ENCODE measurements around the gene RAB6B. TPM values are rescaled to one million over a fixed set of nuclear protein-coding genes. Genes with fewer than 3 reads are reported as not detected.

Gene RAB6B
- total and polyA plus RNA-seq, 7 experiments from 2014 or later, result 0.14 to 1.2 (median 0.22) TPM; not detected in 3

GRCh38 chr3:133880287-133880686 is 15.4 kb downstream of the RAB6B start:
- Mint-ChIP-seq H3K36me3 (peaks cover 0 to 2% (median 0%) of the 10 kb centered on the region in 5 donors), H3K4me1 (peaks cover 0 to 12% (median 0%) of the 10 kb centered on the region in 7 donors), H3K9me3 (peaks cover 2 to 26% (median 17%) of the 10 kb centered on the region in 11 donors), H3K4me3 (no peak overlapping the region), H3K27ac (no peak overlapping the region), H3K27me3 (peaks cover 12 to 31% (median 17%) of the 10 kb centered on the region in 5 donors)
- ChIA-PET POLR2A (no interaction called here), CTCF (no interaction called here)
- no peak for ATAC-seq
- Histone ChIP-seq H3K9me3 (ENCODE audit: control insufficient read depth in 2 of 3, low read length in 3 of 3) (peaks cover 0 to 8% (median 0%) of the 10 kb centered on the region in 3 experiments), H3K4me1 (ENCODE audit: control insufficient read depth in 2 of 2, insufficient read depth in 2 of 2, low read length in 2 of 2) (peaks cover 0 to 8% of the 10 kb centered on the region in 2 donors), H3K27me3 (ENCODE audit: control insufficient read depth in 2 of 2, insufficient read depth in 2 of 2, low read length in 2 of 2) (no peaks in the 10 kb centered on the region), H3K27ac (ENCODE audit: low read depth, low read length) (no peak overlapping the region), H3K36me3 (ENCODE audit: control insufficient read depth in 2 of 3, insufficient read depth in 3 of 3, low read length in 3 of 3) (no peaks in the 10 kb centered on the region), H3K4me3 (ENCODE audit: low read length) (no peak overlapping the region)
- DNase-seq, result peak in 1 of 9 donors; percentile 19
- intact Hi-C loops (cut with micrococcal nuclease), result no loop called here

DNA sequence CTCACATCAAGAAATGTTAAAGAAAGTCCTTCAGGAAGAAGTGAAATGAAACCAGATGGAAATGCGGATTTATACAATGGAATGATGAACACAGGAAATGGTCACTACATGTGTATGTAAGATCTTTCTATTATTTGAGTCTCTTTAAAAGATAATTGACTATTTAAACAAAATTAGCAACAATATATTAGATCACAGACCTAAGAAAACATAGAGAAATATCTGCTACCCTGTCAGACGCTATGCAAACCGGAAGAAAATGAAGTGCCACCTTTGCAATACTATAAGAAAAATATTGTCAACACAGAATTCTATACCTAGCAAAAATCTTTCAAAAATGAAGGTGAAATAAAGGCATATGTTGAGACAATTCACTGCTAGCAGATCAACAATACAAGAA is 17.2 kb downstream of the RAB6B start:
- CTCF ChIA-PET, result no interaction called here
- intact Hi-C loops (cut with micrococcal nuclease), result no loop called here
- Histone ChIP-seq H3K36me3 (ENCODE audit: control insufficient read depth in 2 of 3, insufficient read depth in 3 of 3, low read length in 3 of 3) (no peaks in the 10 kb centered on the region), H3K4me3 (ENCODE audit: low read length) (no peak overlapping the region), H3K27ac (ENCODE audit: low read depth, low read length) (no peak overlapping the region), H3K27me3 (ENCODE audit: control insufficient read depth in 2 of 2, insufficient read depth in 2 of 2, low read length in 2 of 2) (no peaks in the 10 kb centered on the region), H3K4me1 (ENCODE audit: control insufficient read depth in 2 of 2, insufficient read depth in 2 of 2, low read length in 2 of 2) (peaks cover 0 to 8% of the 10 kb centered on the region in 2 donors), H3K9me3 (ENCODE audit: control insufficient read depth in 2 of 3, low read length in 3 of 3) (peaks cover 0 to 8% (median 0%) of the 10 kb centered on the region in 3 experiments)
- DNase-seq (no peak), ATAC-seq (no peak)
- H3K27me3 Mint-ChIP-seq, result peaks cover 0 to 30% (median 8%) of the 10 kb centered on the region in 5 donors
- peaks cover 0 to 12% (median 0%) of the 10 kb centered on the region in 7 donors for H3K4me1 Mint-ChIP-seq
- POLR2A ChIA-PET, result no interaction called here
- no peak overlapping the region for H3K27ac Mint-ChIP-seq
- H3K9me3 Mint-ChIP-seq, result peaks cover 2 to 26% (median 17%) of the 10 kb centered on the region in 11 donors
- H3K36me3 Mint-ChIP-seq, result peaks cover 0 to 2% (median 0%) of the 10 kb centered on the region in 5 donors
- no peak overlapping the region for H3K4me3 Mint-ChIP-seq

DNA sequence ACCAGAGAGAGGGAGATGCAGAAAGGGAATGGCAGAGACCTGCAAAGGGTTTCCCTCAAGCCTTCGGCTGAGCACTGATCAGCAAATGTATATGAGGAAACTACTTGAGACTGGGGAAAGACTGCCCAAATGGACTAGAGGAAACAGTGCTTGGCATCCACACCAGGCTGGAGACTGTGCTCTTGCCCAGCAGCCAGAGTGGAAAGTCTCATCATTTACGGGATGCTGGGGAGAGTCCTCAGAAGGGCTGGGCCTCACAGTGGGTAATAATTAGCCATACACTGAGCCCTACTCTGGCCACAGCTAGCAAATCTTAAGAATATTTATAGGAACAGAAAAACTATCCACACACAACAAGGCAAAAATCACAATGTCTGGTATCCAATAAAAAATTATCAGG is 18.5 kb downstream of the RAB6B start:
- H3K4me1 ChIP-seq (ENCODE audit: control insufficient read depth in 2 of 2, insufficient read depth in 2 of 2, low read length in 2 of 2), result peaks cover 0 to 8% of the 10 kb centered on the region in 2 donors
- no peak for ATAC-seq
- no peak overlapping the region for H3K4me3 Mint-ChIP-seq
- no peaks in the 10 kb centered on the region for H3K36me3 ChIP-seq (ENCODE audit: control insufficient read depth in 2 of 3, insufficient read depth in 3 of 3, low read length in 3 of 3)
- intact Hi-C loops (cut with micrococcal nuclease), result no loop called here
- H3K27me3 Mint-ChIP-seq, result peaks cover 4 to 30% (median 5%) of the 10 kb centered on the region in 5 donors
- ChIA-PET POLR2A (no interaction called here), CTCF (no interaction called here)
- H3K36me3 Mint-ChIP-seq, result peaks cover 0 to 2% (median 0%) of the 10 kb centered on the region in 5 donors
- H3K9me3 Mint-ChIP-seq, result peaks cover 2 to 26% (median 17%) of the 10 kb centered on the region in 11 donors
- H3K4me1 Mint-ChIP-seq, result peaks cover 0 to 9% (median 0%) of the 10 kb centered on the region in 7 donors
- no peaks in the 10 kb centered on the region for H3K27me3 ChIP-seq (ENCODE audit: control insufficient read depth in 2 of 2, insufficient read depth in 2 of 2, low read length in 2 of 2)
- DNase-seq, result no peak
- H3K27ac ChIP-seq (ENCODE audit: low read depth, low read length), result no peak overlapping the region
- no peak overlapping the region for H3K27ac Mint-ChIP-seq
- peaks cover 0 to 8% (median 0%) of the 10 kb centered on the region in 3 experiments for H3K9me3 ChIP-seq (ENCODE audit: control insufficient read depth in 2 of 3, low read length in 3 of 3)
- no peak overlapping the region for H3K4me3 ChIP-seq (ENCODE audit: low read length)

GRCh38 chr3:133874761-133875438 is 20.8 kb downstream of the RAB6B start:
- no peak for DNase-seq
- H3K36me3 Mint-ChIP-seq, result no peaks in the 10 kb centered on the region
- CTCF ChIA-PET, result interaction anchor here (0.9 kb wide), 1 partner anchor 25 kb away, joined by 5 read pairs; no protein-coding TSS in a partner anchor
- no peak overlapping the region for H3K27ac Mint-ChIP-seq
- H3K27me3 Mint-ChIP-seq, result peaks cover 4 to 32% (median 5%) of the 10 kb centered on the region in 5 donors
- ATAC-seq, result no peak
- Histone ChIP-seq H3K36me3 (ENCODE audit: control insufficient read depth in 2 of 3, insufficient read depth in 3 of 3, low read length in 3 of 3) (no peaks in the 10 kb centered on the region), H3K9me3 (ENCODE audit: control insufficient read depth in 2 of 3, low read length in 3 of 3) (peaks cover 0 to 8% (median 0%) of the 10 kb centered on the region in 3 experiments), H3K27me3 (ENCODE audit: control insufficient read depth in 2 of 2, insufficient read depth in 2 of 2, low read length in 2 of 2) (no peaks in the 10 kb centered on the region), H3K4me1 (ENCODE audit: control insufficient read depth in 2 of 2, insufficient read depth in 2 of 2, low read length in 2 of 2) (no peaks in the 10 kb centered on the region), H3K27ac (ENCODE audit: low read depth, low read length) (no peak overlapping the region), H3K4me3 (ENCODE audit: low read length) (no peak overlapping the region)
- H3K9me3 Mint-ChIP-seq, result peaks cover 0 to 26% (median 17%) of the 10 kb centered on the region in 11 donors
- H3K4me1 Mint-ChIP-seq, result no peaks in the 10 kb centered on the region
- POLR2A ChIA-PET, result interaction anchor here (0.5 kb wide), 1 partner anchor 605 kb away, joined by 3 read pairs; no protein-coding TSS in a partner anchor
- intact Hi-C loops (cut with micrococcal nuclease), result loop anchor here in 1 of 2 donors (1.0 kb wide), 1 partner anchor 47 kb away; no protein-coding TSS in a partner anchor
- no peak overlapping the region for H3K4me3 Mint-ChIP-seq

DNA sequence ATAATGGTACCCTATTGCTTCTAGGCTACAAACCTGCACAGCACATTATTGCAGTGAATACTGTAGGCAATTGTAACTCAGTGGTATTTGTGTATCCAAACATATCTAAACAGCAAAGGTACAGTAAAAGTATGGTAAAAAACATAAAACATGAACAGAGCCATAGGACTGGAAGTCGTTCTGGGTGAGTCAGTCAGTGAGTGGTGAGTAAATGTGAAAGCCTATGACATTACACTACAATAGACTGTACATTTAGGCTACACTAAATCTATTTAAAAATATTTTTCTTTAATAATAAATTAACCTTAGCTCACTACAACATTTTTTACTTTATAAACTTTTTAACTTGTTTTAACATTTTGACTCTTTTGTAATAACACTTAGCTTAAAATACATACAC is 21.3 kb downstream of the RAB6B start:
- no peak overlapping the region for H3K4me3 Mint-ChIP-seq
- H3K36me3 Mint-ChIP-seq, result no peaks in the 10 kb centered on the region
- ATAC-seq (no peak), DNase-seq (no peak)
- H3K27me3 ChIP-seq (ENCODE audit: control insufficient read depth in 2 of 2, insufficient read depth in 2 of 2, low read length in 2 of 2), result no peaks in the 10 kb centered on the region
- peaks cover 0 to 5% (median 0%) of the 10 kb centered on the region in 3 experiments for H3K9me3 ChIP-seq (ENCODE audit: control insufficient read depth in 2 of 3, low read length in 3 of 3)
- H3K27me3 Mint-ChIP-seq, result peaks cover 4 to 32% (median 5%) of the 10 kb centered on the region in 5 donors
- POLR2A ChIA-PET, result no interaction called here
- peaks cover 0 to 26% (median 17%) of the 10 kb centered on the region in 11 donors for H3K9me3 Mint-ChIP-seq
- no peaks in the 10 kb centered on the region for H3K36me3 ChIP-seq (ENCODE audit: control insufficient read depth in 2 of 3, insufficient read depth in 3 of 3, low read length in 3 of 3)
- H3K4me1 Mint-ChIP-seq, result no peaks in the 10 kb centered on the region
- CTCF ChIA-PET, result no interaction called here
- no peak overlapping the region for H3K27ac ChIP-seq (ENCODE audit: low read depth, low read length)
- no peaks in the 10 kb centered on the region for H3K4me1 ChIP-seq (ENCODE audit: control insufficient read depth in 2 of 2, insufficient read depth in 2 of 2, low read length in 2 of 2)
- no peak overlapping the region for H3K27ac Mint-ChIP-seq
- H3K4me3 ChIP-seq (ENCODE audit: low read length), result no peak overlapping the region
- intact Hi-C loops (cut with micrococcal nuclease), result no loop called here

GRCh38 chr3:133872781-133873180 is 22.9 kb downstream of the RAB6B start:
- H3K27ac ChIP-seq (ENCODE audit: low read depth, low read length), result no peak overlapping the region
- H3K27me3 Mint-ChIP-seq, result peaks cover 11 to 35% (median 14%) of the 10 kb centered on the region in 5 donors
- H3K36me3 ChIP-seq (ENCODE audit: control insufficient read depth in 2 of 3, insufficient read depth in 3 of 3, low read length in 3 of 3), result no peaks in the 10 kb centered on the region
- intact Hi-C loops (cut with micrococcal nuclease), result no loop called here
- DNase-seq (no peak), ATAC-seq (no peak)
- H3K4me3 ChIP-seq (ENCODE audit: low read length), result no peak overlapping the region
- H3K9me3 ChIP-seq (ENCODE audit: control insufficient read depth in 2 of 3, low read length in 3 of 3), result no peaks in the 10 kb centered on the region
- H3K36me3 Mint-ChIP-seq, result no peaks in the 10 kb centered on the region
- CTCF ChIA-PET, result no interaction called here
- POLR2A ChIA-PET, result no interaction called here
- H3K4me3 Mint-ChIP-seq, result no peak overlapping the region
- H3K9me3 Mint-ChIP-seq, result peaks cover 0 to 13% (median 8%) of the 10 kb centered on the region in 11 donors
- no peaks in the 10 kb centered on the region for H3K4me1 ChIP-seq (ENCODE audit: control insufficient read depth in 2 of 2, insufficient read depth in 2 of 2, low read length in 2 of 2)
- H3K4me1 Mint-ChIP-seq, result no peaks in the 10 kb centered on the region
- H3K27me3 ChIP-seq (ENCODE audit: control insufficient read depth in 2 of 2, insufficient read depth in 2 of 2, low read length in 2 of 2), result no peaks in the 10 kb centered on the region
- no peak overlapping the region for H3K27ac Mint-ChIP-seq

DNA sequence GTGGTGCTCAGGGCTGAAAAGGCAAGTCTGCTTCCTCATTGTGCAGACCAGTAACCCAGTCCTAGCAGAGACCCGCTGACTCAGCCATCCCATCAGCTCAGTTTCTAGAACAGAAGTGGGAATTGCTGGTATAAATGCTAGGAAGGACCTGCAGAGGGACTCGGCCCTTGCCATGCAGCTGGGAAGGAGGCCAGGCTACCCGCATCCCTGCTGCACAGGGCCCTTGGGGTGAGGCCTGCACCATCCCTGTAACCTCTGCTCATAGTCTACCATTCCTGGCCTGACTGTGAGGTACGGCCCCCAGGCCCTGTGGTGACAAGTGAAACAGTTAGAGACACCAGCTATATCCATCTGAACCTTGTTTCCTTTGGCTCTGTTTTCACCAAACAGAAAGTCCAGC is 23.5 kb downstream of the RAB6B start:
- POLR2A ChIA-PET, result no interaction called here
- Mint-ChIP-seq H3K27ac (no peak overlapping the region), H3K4me1 (no peaks in the 10 kb centered on the region), H3K4me3 (no peak overlapping the region), H3K27me3 (peaks cover 11 to 35% (median 18%) of the 10 kb centered on the region in 5 donors), H3K36me3 (no peaks in the 10 kb centered on the region), H3K9me3 (peaks cover 0 to 9% (median 6%) of the 10 kb centered on the region in 11 donors)
- intact Hi-C loops (cut with micrococcal nuclease), result no loop called here
- Histone ChIP-seq H3K9me3 (ENCODE audit: control insufficient read depth in 2 of 3, low read length in 3 of 3) (no peaks in the 10 kb centered on the region), H3K36me3 (ENCODE audit: control insufficient read depth in 2 of 3, insufficient read depth in 3 of 3, low read length in 3 of 3) (no peaks in the 10 kb centered on the region), H3K4me3 (ENCODE audit: low read length) (no peak overlapping the region), H3K4me1 (ENCODE audit: control insufficient read depth in 2 of 2, insufficient read depth in 2 of 2, low read length in 2 of 2) (no peaks in the 10 kb centered on the region), H3K27me3 (ENCODE audit: control insufficient read depth in 2 of 2, insufficient read depth in 2 of 2, low read length in 2 of 2) (no peaks in the 10 kb centered on the region), H3K27ac (ENCODE audit: low read depth, low read length) (no peak overlapping the region)
- ATAC-seq, result no peak
- no peak for DNase-seq
- CTCF ChIA-PET, result no interaction called here
